Prostate gland (tissue), 2 donors: ENCODE data around the gene CNOT6L.

Source experiments
- POLR2A ChIP-seq: fragments of 450-650 bp; IDR thresholded peaks from one replicate; pipeline ENCODE4 v1.6.1; 2016; ENCODE audit warnings: antibody characterized with exemption, mild to moderate bottlenecking
- POLR2AphosphoS5 ChIP-seq: sonication (generic); formaldehyde crosslinking; IDR thresholded peaks from one replicate; pipeline ENCODE4 v1.6.1; 2017; ENCODE audit warnings: antibody characterized with exemption
- TF ChIP-seq, protein P1 (sequence below), 4 experiments: fragments of 200-600 bp in 2 of 4; fragments of 450-650 bp in 2 of 4; sonication (generic) in 2 of 4; IDR thresholded peaks; 1 replicate in 3 of 4; 2 replicates in 1 of 4; pipeline ENCODE4 v1.5.1; 2016 to 2019; ENCODE audit warnings: antibody characterized with exemption in 4 of 4, mild to moderate bottlenecking in 2 of 4, moderate library complexity in 2 of 4

DNA sequence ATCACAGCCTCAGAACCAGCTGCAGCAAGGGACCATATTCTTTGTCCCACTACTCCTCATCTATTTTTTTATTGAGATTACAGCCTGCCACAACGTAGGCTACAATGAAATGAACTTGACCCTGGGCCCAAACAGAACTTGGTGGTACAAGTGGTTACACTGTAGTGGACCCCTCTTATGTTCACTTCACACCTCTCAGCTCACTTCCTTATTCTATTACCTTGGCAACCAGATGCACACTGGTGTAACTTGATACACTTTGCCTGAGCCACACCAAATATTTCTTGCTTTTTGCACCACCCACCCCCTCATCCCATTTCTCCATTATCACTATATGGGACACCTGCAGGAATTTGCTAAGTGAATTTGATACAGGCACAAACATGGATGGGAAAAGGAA lies 107.7 kb downstream of the CNOT6L start:
- TF ChIP-seq, protein P1, sequence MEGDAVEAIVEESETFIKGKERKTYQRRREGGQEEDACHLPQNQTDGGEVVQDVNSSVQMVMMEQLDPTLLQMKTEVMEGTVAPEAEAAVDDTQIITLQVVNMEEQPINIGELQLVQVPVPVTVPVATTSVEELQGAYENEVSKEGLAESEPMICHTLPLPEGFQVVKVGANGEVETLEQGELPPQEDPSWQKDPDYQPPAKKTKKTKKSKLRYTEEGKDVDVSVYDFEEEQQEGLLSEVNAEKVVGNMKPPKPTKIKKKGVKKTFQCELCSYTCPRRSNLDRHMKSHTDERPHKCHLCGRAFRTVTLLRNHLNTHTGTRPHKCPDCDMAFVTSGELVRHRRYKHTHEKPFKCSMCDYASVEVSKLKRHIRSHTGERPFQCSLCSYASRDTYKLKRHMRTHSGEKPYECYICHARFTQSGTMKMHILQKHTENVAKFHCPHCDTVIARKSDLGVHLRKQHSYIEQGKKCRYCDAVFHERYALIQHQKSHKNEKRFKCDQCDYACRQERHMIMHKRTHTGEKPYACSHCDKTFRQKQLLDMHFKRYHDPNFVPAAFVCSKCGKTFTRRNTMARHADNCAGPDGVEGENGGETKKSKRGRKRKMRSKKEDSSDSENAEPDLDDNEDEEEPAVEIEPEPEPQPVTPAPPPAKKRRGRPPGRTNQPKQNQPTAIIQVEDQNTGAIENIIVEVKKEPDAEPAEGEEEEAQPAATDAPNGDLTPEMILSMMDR (IDR thresholded peaks at IDR 0.05): no peak
- TF ChIP-seq POLR2AphosphoS5 (no peak), POLR2A (no peak)
